HG03039 (cell line): ENCODE measurements around the gene CPLX1.
"Not testable (repeated sequence)": the region's sequence is repeated elsewhere in the genome, so short reads cannot be mapped to it uniquely, and the experiment has no call there.

Experiments
- ATAC-seq: cut with Tn5 transposase; IDR thresholded peaks from one replicate; pipeline ENCODE4 v1.9.1; 2021; ENCODE audit warnings: mild to moderate bottlenecking, moderate library complexity; ENCODE audit not compliant: unreplicated experiment

CPLX1 gene

DNA sequence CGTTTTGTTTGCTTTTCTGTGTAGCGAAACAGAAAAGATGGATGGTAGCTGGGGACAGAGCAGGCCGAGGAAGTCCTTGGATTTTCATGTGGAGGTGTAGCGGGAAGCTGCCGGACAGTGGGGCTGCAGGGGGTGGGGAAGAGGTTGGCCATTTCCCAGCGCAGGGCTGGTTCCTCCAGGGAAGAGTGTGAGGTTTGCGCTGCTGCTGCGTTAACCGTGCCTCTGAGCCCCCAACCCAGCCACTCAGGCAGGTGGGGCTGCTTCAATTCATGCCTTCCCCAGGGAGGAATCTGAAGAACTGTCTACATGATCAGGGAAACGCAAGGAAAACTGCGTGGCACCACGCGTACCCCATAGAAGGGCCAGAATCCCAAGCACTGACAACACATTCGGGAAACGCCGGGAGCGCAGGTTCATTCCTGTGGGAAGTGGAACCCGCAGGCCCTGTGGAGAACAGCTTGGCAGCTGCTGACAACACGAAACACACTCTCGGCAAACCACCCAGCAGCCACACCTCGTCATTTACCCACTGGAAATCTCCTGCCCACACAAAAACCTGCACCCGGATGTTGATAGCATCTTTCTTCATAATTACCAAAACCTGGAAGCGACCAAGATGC lies 62.6 kb downstream of the CPLX1 start:
- no peak for ATAC-seq

DNA sequence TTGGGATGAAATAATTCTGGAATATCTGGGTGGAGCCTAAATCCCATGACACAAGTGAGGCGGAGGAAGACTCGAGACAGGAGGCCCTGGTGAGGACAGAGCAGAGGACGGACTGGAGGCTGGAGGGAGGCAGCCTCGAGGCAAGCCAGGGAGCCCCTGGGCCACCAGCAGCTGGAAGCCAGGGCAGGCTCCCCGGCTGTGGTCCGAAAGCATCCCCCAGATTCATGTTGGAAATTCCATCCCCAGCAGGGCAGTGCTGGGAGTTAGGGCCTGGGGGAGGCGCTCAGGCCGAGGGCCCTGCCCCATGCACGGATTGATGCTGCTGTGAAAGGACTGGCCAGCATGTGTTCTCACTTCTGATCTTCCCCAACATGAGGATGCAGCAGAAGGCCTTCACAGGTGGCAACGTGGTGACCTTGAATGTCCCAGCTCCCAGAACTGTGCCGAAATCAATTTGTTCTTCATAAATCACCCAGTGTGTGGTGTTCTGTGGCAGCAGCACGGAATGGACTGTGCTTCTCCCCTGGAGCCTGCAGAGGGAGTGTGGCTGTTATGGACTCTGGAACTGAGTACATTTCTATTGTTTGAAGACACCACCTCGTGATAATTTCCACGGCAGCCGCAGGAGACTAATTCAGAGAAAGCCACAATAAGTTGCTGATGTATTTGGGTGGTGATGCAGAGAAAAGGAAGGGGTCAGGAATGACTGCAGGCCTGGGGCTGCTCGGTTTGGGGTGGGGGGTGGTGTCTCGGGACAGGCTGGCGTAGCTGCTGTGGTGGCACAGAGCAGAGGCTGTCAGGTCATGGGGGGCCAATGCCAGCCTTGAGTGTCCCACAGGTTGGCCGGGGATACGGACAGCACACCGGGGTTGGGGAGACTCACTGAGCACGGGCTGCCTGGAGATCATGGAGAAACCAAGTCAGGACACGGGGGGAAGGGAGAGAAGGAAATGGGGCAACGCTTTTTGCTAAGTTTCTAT lies 63.4 kb downstream of the CPLX1 start:
- ATAC-seq = no peak

DNA sequence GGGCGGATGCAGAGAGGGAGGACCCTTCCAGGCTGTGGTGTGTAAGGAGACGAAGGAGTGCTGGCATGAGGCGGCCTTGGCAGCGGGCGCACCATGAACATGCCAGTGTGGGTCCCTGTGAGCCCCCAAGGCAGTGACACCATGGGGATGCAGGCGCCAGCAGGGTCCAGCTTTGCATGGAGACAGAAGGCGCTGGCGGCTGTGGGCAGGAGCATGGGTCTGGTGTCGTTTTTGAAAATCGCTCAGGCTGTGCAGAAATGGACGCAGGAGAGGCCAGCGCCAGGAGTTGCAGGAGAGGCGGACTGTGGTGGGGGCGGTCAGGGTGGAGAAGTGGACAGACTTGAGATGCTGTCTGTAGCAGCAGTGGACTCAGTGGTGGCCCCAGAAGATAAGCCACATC lies 64.2 kb downstream of the CPLX1 start:
- no peak for ATAC-seq

DNA sequence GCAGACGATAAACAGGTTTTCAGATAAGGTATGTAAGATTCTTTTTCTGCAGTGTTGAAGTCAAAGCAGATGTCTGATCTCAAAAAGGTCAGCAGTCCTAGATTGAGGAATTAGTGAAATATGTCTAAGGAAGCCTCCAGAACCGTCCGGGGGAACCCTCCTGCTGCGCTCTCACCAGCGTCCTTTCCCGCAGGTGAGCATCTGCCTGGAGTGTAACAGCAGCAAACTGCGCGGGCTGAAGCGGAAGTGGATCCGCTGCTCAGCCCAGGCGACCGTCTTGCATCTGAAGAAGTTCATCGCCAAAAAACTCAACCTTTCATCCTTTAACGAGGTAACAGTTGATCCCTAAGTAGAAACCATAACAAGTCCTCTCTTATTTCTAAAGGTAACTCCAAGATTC lies 64.8 kb downstream of the CPLX1 start:
- no peak for ATAC-seq

DNA sequence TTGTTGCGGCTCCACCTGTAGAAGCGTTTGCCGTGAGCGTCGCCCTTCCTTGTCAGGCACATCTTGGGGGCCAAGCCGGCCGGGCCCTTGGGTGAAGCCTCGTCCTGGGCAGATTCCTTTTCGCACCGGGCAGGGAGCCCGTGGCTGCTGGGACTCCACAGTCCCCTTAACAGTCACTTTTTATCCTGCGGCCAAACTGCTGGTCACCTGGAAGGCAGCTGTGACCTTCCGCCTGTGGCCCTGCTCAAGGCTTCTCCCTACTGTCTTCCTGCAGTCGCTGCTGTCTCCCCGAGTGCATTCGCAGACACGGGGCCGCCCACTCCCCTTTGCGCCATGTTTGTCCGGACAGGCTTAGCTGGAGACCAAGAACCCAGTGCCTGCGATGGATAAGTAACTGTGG lies 65.3 kb downstream of the CPLX1 start:
- ATAC-seq = no peak

DNA sequence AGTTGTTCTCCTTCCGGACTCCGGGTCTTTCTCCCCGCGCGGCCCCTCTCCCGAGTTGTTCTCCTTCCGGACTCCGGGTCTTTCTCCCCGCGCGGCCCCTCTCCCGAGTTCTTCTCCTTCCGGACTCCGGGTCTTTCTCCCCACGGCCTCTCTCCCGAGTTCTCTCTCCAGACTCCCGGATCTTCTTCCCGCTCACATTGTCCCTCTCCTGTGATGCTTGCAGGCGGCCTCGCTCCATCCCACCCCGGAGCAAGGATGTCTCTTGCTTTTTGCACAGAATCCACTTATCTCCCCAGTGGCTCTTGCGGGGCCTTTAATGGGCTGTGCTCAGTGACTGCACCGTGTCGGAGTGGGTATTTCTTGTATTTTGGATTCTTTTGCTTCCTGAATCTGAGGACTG lies 66.1 kb downstream of the CPLX1 start:
- not testable (repeated sequence) for ATAC-seq

DNA sequence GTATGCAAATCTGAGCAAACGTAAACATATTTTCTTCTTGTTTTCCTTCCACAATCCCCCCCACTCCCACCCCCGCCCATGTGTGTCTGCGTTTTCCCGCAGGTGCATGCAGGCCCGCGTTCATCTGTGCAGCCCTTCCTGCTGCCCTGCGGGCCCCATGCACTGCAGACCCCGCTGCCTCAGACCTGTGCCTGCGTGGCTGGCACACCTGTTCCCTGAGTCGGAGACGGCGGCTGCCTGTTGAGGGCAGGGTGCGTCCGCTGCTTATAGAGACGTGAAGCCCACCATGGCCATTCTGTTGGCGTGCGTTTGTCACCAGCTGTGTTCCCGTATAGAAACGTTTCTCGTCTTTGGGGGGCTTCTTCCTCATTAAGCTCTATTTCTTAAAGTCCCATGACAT lies 68.8 kb downstream of the CPLX1 start:
- ATAC-seq = no peak

DNA sequence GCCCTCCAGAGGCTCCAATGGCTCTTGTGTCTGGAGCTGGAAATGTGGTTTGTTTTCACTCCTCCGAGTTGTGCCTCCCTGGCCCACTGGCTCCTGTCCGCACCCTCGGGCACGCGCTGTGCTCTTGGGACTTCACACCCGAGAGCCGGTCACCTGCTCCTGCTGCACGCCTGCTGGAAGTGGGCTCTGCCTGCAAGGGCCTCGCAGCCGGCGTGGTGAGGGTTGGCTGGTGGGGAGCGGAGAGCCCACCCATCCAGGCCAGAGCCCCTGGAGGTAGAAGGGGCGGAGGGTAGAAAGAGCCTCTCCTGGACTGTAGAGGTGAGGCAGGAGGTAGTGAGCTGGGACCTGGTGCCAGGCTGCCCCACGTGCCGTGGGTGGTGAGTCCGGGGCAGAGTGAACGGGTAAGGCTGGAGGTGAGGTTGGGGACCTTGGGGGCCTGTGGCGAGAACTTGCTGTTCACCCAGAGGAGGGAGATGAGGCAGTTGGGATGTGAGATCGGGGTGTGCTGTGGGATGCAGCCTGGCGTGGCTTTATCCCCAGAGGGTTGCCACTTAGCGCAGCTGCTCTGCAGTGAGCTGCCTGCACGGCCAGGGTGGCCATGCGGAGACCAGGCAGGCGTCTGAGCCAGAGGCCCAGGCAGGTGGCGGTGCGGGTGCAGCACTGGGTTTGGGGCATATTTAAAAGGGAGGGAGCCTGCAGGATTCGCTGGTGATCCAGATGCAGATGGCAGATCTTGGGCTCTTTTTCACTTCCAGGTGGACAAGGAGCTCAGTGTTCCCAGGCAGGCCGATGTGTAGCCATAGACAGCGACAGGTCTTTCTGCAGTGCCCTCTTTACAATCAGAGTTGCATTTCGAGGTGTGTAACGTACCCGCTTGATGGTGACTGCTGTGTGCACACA lies 71.5 kb downstream of the CPLX1 start:
- no peak for ATAC-seq

DNA sequence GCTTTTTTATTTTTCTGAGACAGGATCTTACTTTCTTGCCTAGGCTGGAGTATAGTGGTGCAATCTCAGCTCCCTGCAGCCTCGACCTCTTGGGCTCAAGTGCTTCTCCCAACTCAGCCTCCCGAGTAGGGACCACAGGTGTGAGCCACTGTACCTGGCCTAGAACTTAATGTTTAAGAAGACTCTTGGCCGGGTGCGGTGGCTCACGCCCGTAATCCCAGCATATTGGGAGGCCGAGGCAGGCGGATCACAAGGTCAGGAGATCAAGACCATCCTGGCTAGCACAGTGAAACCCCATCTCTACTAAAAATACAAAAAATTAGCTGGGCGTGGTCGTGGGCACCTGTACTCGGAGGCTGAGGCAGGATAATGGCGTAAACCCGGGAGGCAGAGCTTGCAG lies 72.7 kb downstream of the CPLX1 start:
- not testable (repeated sequence) for ATAC-seq

DNA sequence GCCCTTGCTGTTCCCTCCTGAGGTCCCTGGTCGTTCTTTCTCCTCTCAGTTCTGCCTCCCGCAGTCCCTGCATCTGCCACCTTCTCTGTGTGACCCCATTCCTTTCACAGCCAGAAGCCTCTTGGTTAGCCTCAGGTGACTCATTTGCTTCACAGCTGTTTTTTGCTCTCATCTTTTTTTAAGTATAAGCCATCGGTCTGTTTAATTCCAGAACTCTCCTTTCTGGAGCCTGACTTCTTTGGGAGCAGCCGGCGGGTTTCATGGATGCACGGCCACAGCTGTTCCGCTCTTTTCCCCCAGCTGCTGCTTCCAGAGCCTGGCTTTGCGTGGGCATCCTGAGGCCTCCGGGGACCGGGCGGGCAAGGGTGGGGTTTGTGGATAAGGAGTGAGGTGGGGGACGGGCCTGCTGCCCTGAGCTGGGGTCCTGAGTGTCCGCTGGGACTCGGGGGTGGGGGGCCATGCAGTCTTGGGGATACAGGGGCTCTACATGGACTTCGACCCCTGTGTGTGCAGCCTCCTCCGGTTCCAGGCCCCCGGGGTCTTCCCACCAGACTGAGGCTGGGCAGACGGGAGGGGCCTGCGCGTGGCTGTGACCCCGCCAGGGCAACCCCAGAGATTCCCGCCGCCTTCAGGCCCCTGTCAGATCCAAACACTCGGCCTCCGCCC lies 73.6 kb downstream of the CPLX1 start:
- ATAC-seq = no peak

DNA sequence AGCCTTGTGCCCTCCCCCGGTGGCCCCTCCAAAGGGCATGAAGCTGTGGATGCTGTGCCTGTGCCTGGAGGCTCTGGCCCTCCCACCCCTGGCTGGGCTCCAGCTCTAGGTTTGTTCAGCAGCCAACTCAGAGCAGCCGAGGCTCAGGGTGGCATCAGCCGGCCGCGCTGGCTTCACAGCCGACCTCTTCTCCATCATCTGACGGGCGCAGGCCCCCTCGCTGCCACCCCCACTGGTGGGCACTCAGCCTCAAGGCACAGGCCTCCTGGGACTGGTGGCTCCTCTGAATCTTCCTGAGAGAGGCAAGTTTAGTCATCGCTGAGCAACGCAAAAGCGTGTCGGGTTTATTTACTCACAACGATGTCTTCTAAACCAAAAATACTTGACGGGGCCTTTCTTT lies 74.3 kb downstream of the CPLX1 start:
- ATAC-seq = no peak

DNA sequence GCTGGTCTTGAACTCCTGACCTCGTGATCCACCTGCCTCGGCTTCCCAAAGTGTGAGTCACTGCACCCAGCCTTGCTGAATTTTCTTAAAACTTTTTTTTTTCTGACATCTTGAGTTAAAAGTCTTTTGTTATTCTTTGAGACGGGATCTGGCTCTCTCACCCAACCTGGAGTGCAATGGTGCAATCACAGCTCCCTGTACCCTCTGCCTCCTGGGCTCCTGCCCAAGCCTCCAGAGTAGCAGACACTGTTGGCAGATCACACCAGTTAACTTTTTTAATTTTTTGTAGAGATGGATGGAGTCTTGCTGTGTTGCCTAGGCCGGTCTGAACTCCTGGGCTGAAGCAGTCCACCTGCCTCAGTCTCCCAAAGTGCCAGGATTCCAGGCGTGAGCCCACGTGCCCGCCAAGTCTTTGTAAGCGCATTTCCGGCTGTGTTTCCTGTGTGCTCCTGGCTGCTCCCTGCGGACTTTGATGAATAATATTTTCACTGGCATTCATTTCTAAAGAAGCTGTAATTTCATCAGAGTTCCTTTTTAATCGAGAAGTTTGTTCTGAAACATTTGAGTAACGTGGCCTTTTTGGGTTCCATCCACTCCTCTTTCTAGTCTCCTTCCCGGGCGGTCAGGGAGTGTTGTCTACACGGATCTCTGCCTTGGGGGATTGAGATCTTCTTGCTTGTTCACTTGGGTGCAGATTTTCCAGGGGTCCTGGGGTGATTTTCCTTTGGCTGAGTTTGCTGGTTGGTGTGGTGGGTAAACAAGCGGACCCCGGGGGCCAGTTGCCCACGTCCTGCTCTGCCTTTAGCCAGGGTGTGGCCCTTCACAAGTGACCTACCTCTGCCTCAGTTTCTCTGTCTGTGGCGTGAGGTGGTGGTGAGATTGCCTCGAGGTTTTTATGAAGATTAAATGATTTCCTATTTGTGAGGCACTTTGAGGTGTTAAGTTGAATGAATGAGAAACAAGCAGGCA lies 75.9 kb downstream of the CPLX1 start:
- ATAC-seq = no peak

DNA sequence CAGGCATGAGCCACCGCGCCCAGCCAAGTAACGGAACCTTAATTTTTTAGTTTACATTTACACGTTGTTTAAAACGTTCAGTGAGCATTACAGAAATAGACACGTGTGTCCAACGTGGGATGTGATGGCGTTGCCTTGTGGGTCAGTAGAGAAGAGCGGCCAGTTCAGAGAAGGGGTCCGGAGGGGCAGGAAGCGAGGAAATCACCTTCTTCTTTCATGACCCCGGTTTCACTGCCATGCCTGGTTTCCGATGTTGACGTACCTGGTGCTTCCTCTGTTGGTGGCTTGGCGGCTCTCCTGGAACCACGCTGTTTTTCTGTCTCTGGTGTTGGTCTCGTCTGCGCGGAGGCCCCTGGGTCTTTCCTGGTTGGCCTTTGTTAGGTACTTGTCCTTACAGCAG lies 77.5 kb downstream of the CPLX1 start:
- no peak for ATAC-seq

DNA sequence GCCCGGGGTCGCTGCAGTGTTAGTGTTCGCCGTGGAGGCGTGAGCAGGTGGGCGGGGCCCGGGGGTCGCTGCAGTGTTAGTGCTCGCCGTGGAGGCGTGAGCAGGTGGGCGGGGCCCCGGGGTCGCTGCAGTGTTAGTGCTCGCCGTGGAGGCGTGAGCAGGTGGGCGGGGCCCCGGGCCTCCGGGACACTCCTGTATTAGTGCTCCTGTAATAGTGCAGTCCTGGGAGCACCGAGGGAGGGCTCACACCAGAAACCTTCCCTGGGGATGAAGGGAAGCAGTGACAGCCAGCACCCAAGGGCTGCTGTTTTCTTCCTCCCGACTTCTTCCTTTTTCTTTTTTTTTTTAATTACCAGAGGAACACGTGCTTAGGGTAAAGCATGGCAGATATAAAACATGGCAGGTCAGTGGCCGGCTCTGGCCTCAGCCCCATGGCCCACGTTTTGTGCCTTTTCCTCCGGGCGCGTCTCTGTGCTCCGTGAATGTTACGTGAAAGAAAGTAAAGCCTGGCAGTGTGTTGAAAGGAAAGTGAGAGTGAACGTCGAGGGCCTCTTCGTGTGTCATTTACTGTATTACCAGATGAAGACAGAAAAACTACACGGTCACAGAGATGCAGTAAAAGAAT lies 78.3 kb downstream of the CPLX1 start:
- ATAC-seq = no peak

DNA sequence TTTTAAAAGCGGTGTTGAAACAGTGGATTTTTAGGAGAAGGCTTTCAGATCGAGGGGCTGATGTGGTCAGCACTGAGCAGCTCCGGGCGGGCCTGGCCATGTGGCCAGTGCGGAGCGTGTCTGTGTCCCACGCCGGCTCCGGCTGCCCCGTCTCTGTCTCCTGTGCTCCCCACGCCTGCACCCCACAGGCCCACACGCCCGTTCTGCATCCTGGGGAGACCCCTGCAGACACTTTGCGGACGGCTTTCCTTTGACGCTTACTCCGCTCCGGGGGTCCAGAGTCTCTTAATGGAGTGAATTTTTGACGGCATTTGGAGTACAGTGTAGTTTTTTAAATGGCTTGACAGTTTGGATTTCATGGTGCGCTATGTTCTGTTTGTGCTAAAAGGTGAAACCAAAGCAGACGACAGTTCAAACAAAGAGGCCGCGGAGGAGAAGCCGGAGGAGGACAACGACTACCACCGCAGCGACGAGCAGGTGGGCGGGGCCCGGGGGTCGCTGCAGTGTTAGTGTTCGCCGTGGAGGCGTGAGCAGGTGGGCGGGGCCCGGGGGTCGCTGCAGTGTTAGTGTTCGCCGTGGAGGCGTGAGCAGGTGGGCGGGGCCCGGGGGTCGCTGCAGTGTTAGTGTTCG lies 81.6 kb downstream of the CPLX1 start:
- ATAC-seq = no peak

DNA sequence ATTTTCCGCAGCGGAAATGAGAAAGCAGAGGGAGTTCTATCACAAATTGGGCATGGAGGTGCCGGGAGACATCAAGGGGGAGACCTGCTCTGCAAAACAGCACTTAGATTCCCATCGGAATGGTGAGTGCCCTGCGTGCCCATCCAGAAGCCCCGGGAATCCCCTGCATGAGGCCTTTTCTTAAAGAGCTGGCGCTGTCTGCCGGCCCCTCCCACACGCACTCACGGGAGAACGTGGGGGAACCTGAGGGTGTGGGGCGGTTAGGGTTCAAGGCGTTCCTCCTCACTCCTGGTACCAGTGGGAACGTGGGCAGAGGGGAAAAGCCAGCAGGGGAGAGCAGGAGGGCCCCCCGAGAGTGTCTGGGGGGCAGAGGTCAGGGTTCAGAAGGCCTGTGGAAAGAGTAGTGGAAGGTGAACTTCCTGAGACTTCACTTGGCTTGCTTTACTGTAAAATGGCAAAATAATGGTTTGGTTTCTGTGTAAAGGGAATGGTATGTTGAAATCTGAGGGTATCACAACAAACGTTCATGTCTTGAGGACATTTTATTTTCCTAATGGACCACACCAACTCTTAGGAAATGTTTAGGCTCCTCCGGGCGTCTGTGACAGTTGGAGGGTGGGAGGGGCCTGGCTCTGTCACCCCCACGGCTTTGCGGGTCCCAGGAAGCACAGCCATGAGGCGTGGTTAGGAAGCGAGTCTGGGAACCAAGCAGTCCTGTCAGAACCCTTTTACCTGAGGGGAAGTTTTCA lies 82.3 kb downstream of the CPLX1 start:
- no peak for ATAC-seq

DNA sequence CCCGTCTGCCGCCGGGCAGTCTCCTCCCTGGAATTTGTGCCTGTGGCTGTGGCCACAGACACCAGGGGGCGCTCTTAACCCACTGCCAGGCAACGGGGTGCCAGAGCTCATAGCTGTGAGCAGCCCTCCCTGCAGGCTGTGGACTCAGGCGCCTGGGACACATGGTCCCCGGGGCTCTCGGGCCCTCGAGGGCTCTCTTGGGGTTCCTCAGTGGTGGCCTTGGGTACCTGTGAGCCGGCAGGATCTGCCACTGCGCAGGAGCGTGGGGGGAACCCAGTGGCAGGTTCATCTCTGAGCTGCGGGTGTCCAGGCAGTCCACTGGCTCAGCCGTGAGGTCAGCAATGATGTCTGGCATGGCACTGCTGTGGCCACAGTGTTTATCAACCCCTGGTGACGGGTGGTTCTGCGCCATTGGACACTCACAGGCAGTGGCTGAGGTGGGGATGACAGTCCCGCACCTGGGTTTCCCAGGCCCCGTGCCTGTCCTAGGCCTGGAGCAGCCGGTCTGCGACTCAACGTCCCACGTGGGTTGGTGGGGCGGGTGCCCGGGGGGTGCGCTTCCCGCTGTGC lies 83.1 kb downstream of the CPLX1 start:
- ATAC-seq = no peak
